GM12878 (cell line): Measurements from ENCODE around the gene ENOX1. TPM values are rescaled to one million over a fixed set of nuclear protein-coding genes. Genes with fewer than 3 reads are reported as not detected.

Experiments
- ATAC-seq: fragments of 200-7000 bp; cut with Tn5 transposase; 3 replicates; pipeline ENCODE4 v1.9.1; 2020; ENCODE audit warnings: mild to moderate bottlenecking, moderate library complexity
- BruUV-seq: library from RNA; stranded (reverse); fragments of 400-500 nt; replicated peaks from 2 replicates; lab custom pipeline; 2021; lab: Mats Ljungman, UMichigan
- CTCF ChIA-PET: fragments of 300-600 bp; sonication (Branson Sonifier 250); formaldehyde crosslinking; extraction: SDS; loops from one replicate; lab custom pipeline; 2021; ENCODE audit warnings: inconsistent platforms; lab: Yijun Ruan, JAX
- POLR2A ChIA-PET: fragments of 350-600 bp; formaldehyde crosslinking; extraction: SDS; loops from one replicate; lab custom pipeline; 2021; ENCODE audit warnings: inconsistent platforms; lab: Charles Lee
- RAD21 ChIA-PET: fragments of 300-600 bp; sonication (Branson Sonifier 250); formaldehyde crosslinking; loops from one replicate; lab custom pipeline; 2023; ENCODE audit warnings: antibody characterized with exemption; ENCODE audit not compliant: unreplicated experiment; lab: Charles Lee
- SMC1A ChIA-PET: fragments of 300-600 bp; sonication (Branson Sonifier 250); formaldehyde crosslinking; loops from one replicate; lab custom pipeline; 2023; ENCODE audit not compliant: unreplicated experiment, uncharacterized antibody; lab: Charles Lee
- DNase-seq: peaks from one replicate; pipeline ENCODE4 v3.0.0-alpha.2; 2011; ENCODE audit warnings: low read depth, low spot score
- FAIRE-seq: peaks from 3 replicates; lab custom pipeline; 2011; peaks lifted over from hg19 to GRCh38; lab: Jason Lieb, UNC
- H2AFZ ChIP-seq: 2 replicates; pipeline ENCODE4 v1.6.0; 2011; ENCODE audit warnings: low read depth, low read length, control low read depth; ENCODE audit not compliant: control insufficient read depth
- H3K27ac ChIP-seq: 2 replicates; pipeline ENCODE4 v1.5.1; 2011; ENCODE audit warnings: control low read depth; ENCODE audit not compliant: control insufficient read depth, insufficient read depth
- H3K27me3 ChIP-seq, 2 experiments: replicated peaks in 1 of 2; 2 replicates each; pipeline versions ENCODE4 v1.6.0 to v1.6.1; 2011; ENCODE audit warnings: low read length in 1 of 2; ENCODE audit not compliant: control insufficient read depth in 2 of 2, insufficient read depth in 2 of 2
- H3K36me3 ChIP-seq, 2 experiments: 2 replicates each; pipeline ENCODE4 v1.5.1; 2011; ENCODE audit warnings: low read length in 1 of 2; ENCODE audit not compliant: control insufficient read depth in 2 of 2, insufficient read depth in 2 of 2
- H3K4me1 ChIP-seq: 2 replicates; pipeline ENCODE4 v1.6.1; 2011; ENCODE audit warnings: mild to moderate bottlenecking, low read length, moderate library complexity, mixed read lengths; ENCODE audit not compliant: control insufficient read depth, insufficient read depth
- H3K4me2 ChIP-seq: 2 replicates; pipeline ENCODE4 v1.6.0; 2011; ENCODE audit warnings: control low read depth; ENCODE audit not compliant: control insufficient read depth, insufficient read depth
- H3K4me3 ChIP-seq: fragments of 200-600 bp; sonication (generic); 2 replicates; pipeline ENCODE4 v1.5.1; 2016
- H3K79me2 ChIP-seq: 2 replicates; pipeline ENCODE4 v1.6.0; 2011; ENCODE audit warnings: low read length; ENCODE audit not compliant: control insufficient read depth, insufficient read depth
- H3K9ac ChIP-seq: 2 replicates; pipeline ENCODE4 v1.8.0; 2011; ENCODE audit warnings: low read length, control low read depth, mixed read lengths; ENCODE audit not compliant: control insufficient read depth, insufficient read depth
- H3K9me3 ChIP-seq: replicated peaks from 3 replicates; pipeline ENCODE4 v1.5.1; 2011; ENCODE audit warnings: mild to moderate bottlenecking, low read length; ENCODE audit not compliant: control insufficient read depth, insufficient read depth
- H4K20me1 ChIP-seq: 2 replicates; pipeline ENCODE4 v1.6.0; 2011; ENCODE audit not compliant: control insufficient read depth, insufficient read depth
- BRCA1 ChIP-seq: IDR thresholded peaks from 2 replicates; pipeline ENCODE4 v1.6.1; 2011; ENCODE audit warnings: low read depth, low read length, improper control_type of control experiment
- CTCF ChIP-seq, 3 experiments: IDR thresholded peaks in 2 of 3; conservative IDR thresholded peaks in 1 of 3; 2 replicates each; pipeline ENCODE4 v1.5.1; 2011; ENCODE audit warnings: low read depth in 3 of 3, low read length in 3 of 3, mild to moderate bottlenecking in 3 of 3, control low read depth in 2 of 3, moderate library complexity in 2 of 3, inconsistent platforms in 1 of 3, mixed read lengths in 1 of 3; ENCODE audit not compliant: control insufficient read depth in 2 of 3, insufficient read depth in 1 of 3; ENCODE audit errors: extremely low read depth in 1 of 3
- IRF3 ChIP-seq: fragments of 450-650 bp; IDR thresholded peaks from 2 replicates; pipeline ENCODE4 v1.6.1; 2014; ENCODE audit warnings: mild to moderate bottlenecking
- IRF4 ChIP-seq: IDR thresholded peaks from 2 replicates; pipeline ENCODE4 v1.6.1; 2011; ENCODE audit warnings: low read depth, low read length
- MEF2A ChIP-seq: IDR thresholded peaks from 2 replicates; pipeline ENCODE4 v1.6.1; 2011; ENCODE audit warnings: low read depth, mild to moderate bottlenecking, low read length, moderate library complexity; ENCODE audit not compliant: insufficient read depth
- PML ChIP-seq: IDR thresholded peaks from 2 replicates; pipeline ENCODE4 v1.6.1; 2012; ENCODE audit warnings: low read length, inconsistent platforms
- POLR2AphosphoS2 ChIP-seq: IDR thresholded peaks from 2 replicates; pipeline ENCODE4 v1.6.1; 2011; ENCODE audit warnings: low read depth, mild to moderate bottlenecking, low read length, improper control_type of control experiment, moderate library complexity
- PRDM15 ChIP-seq: fragments of 450-650 bp; formaldehyde crosslinking; IDR thresholded peaks from 2 replicates; pipeline ENCODE4 v1.4.0; 2020; ENCODE audit warnings: mild to moderate bottlenecking, moderate library complexity
- RB1 ChIP-seq: fragments of 450-650 bp; formaldehyde crosslinking; IDR thresholded peaks from 2 replicates; pipeline ENCODE4 v1.6.1; 2017; ENCODE audit warnings: mild to moderate bottlenecking, borderline replicate concordance
- RBBP5 ChIP-seq: fragments of 200-600 bp; sonication (generic); conservative IDR thresholded peaks from 2 replicates; pipeline ENCODE4 v1.6.1; 2016
- SMC3 ChIP-seq: IDR thresholded peaks from 2 replicates; pipeline ENCODE4 v1.6.1; 2011; ENCODE audit warnings: low read length, improper control_type of control experiment, borderline replicate concordance
- SRF ChIP-seq, 2 experiments: IDR thresholded peaks; 2 replicates each; pipeline ENCODE4 v1.6.1; 2011; ENCODE audit warnings: low read depth in 2 of 2, low read length in 2 of 2, mild to moderate bottlenecking in 1 of 2, moderate library complexity in 1 of 2
- TCF12 ChIP-seq: IDR thresholded peaks from 2 replicates; pipeline ENCODE4 v1.6.1; 2011; ENCODE audit warnings: low read depth, mild to moderate bottlenecking, low read length
- WRNIP1 ChIP-seq: IDR thresholded peaks from 2 replicates; pipeline ENCODE4 v1.6.1; 2011; ENCODE audit warnings: low read depth, low read length, improper control_type of control experiment, borderline replicate concordance
- ZNF24 ChIP-seq: fragments of 450-650 bp; IDR thresholded peaks from 2 replicates; pipeline ENCODE4 v1.6.1; 2017; ENCODE audit warnings: antibody characterized with exemption, mild to moderate bottlenecking
- WGBS: methylation state at CpG from one replicate; pipeline ENCODE4 v1.1.6; 2016; ENCODE audit warnings: low lambda C conversion rate; ENCODE audit not compliant: insufficient replicate concordance, insufficient coverage; ENCODE audit errors: missing lambda C conversion rate; 5-methylcytosine and 5-hydroxymethylcytosine counted together
- in situ Hi-C: fragments of 300-500 bp; cut with MboI; formaldehyde crosslinking; loops from 9 replicates; pipeline ENCODE4 v1.14.3; 2018; ENCODE audit warnings: mixed read lengths
- intact Hi-C: fragments of 100-400 bp; cut with micrococcal nuclease; formaldehyde crosslinking; loops from one replicate; pipeline ENCODE4 v1.14.2; 2022; ENCODE audit not compliant: unreplicated experiment
- polyA plus RNA-seq, 11 experiments: library from polyadenylated mRNA; depleted of rRNA in 4 of 11; unstranded in 6 of 11; stranded (reverse) in 5 of 11; fragments of >200 nt; fragmentation: Nextera tagmentation in 4 of 11; fragmentation: Illumina TruSeq in 1 of 11; extraction: Ambion mirVana in 4 of 11; extraction: Trizol in 1 of 11; gene quantifications; 1 replicate in 1 of 11; 2 replicates in 10 of 11; pipeline versions ENCODE4 v1.2.1 to v1.2.3, GENCODE V29; 2011 to 2016; ENCODE audit warnings: inconsistent platforms in 2 of 11, missing spikeins in 2 of 11, low read depth in 1 of 11
- total RNA-seq, 4 experiments: library from RNA; depleted of rRNA in 3 of 4; stranded (reverse); fragments of >200 nt in 3 of 4; fragmentation: Illumina TruSeq in 1 of 4; extraction: Trizol in 1 of 4; gene quantifications; 2 replicates each; pipeline versions ENCODE4 v1.2.1 to v1.2.3, GENCODE V29; 2013 to 2021

Gene ENOX1
- total and polyA plus RNA-seq, 10 of the 15 experiments (the other 5 are each of a cell fraction or from before 2014, with no cell fraction given): 0.11 to 0.26 (median 0.15) TPM

GRCh38 chr13:43362556-43362955 is 424.2 kb downstream of the ENOX1 start (continued):
- TF ChIP-seq CTCF (IDR thresholded peaks at IDR 0.05 in 2 of 3, conservative IDR thresholded peaks at IDR 0.05 in 1 of 3; ENCODE audit: control insufficient read depth in 2 of 3, extremely low read depth in 1 of 3, insufficient read depth in 1 of 3, low read depth in 3 of 3, low read length in 3 of 3): no peak

- DNase-seq: no peak
- no peak overlapping the region for H3K27ac ChIP-seq
- H3K9ac ChIP-seq: no peak overlapping the region
- no peaks in the 10 kb centered on the region; the same call in 1 of the 2 replicates for H3K4me1 ChIP-seq
- no peak for ATAC-seq
- H4K20me1 ChIP-seq: no peaks in the 10 kb centered on the region
- H3K4me3 ChIP-seq: no peak overlapping the region
- SMC1A ChIA-PET: interaction anchor here (0.9 kb wide), 1 partner anchor 51 kb away, joined by 4 read pairs; no protein-coding TSS in a partner anchor
- in situ Hi-C loops: no loop called here
- POLR2A ChIA-PET: interaction anchor here (0.6 kb wide), 1 partner anchor 37 kb away, joined by 3 read pairs; no protein-coding TSS in a partner anchor
- H3K4me2 ChIP-seq: no peak overlapping the region
- no peak for FAIRE-seq
- TF ChIP-seq RB1 (no peak), ZNF24 (no peak), TCF12 (no peak), SRF (IDR thresholded peaks at IDR 0.05; ENCODE audit: low read depth in 2 of 2, low read length in 2 of 2) (no peak), WRNIP1 (no peak), IRF4 (no peak), RBBP5 (no peak), SMC3 (no peak), POLR2AphosphoS2 (no peak), IRF3 (no peak), MEF2A (no peak), PML (no peak), BRCA1 (no peak), PRDM15 (no peak)
- TF ChIP-seq, all 136 proteins: peak for 0
- CTCF ChIA-PET: no interaction called here
- no peaks in the 10 kb centered on the region for H3K27me3 ChIP-seq
- RAD21 ChIA-PET: no interaction called here
- H3K9me3 ChIP-seq: no peaks in the 10 kb centered on the region
- WGBS: 31% methylated on average over 6 of the region's 6 CpGs
- H2AFZ ChIP-seq: no peak overlapping the region
- no peaks in the 10 kb centered on the region for H3K79me2 ChIP-seq
- intact Hi-C loops: no loop called here
- no peaks in the 10 kb centered on the region for H3K36me3 ChIP-seq
- no TSS peak for BruUV-seq
Measured at GRCh38 chr13:43360892-43361610, 425.7 kb downstream of the ENOX1 start.
